Measurements from ENCODE around the gene GPR62. TPM values are rescaled to one million over a fixed set of nuclear protein-coding genes. Genes with fewer than 3 reads are reported as not detected.
A peak's percentile ranks its signal among the peaks of the same experiment; 100 is the strongest.

The GPR62 gene
- total RNA-seq, 2 donors from 2014 or later, result 0.12 to 0.82 TPM

GRCh38 chr3:51969841-51970240 lies 14.7 kb downstream of the GPR62 start:
- Histone ChIP-seq H3K27me3 (no peaks in the 10 kb centered on the region), H3K4me1 (peaks cover 0 to 46% of the 10 kb centered on the region in 2 donors), H3K4me3 (no peak overlapping the region), H3K27ac (no peak overlapping the region), H3K9me3 (no peaks in the 10 kb centered on the region), H3K36me3 (no peaks in the 10 kb centered on the region)
- no peak for DNase-seq (ENCODE audit: low spot score)
- no peak for TF ChIP-seq CTCF (IDR thresholded peaks at IDR 0.05)

- no peaks in the 10 kb centered on the region for H3K9me3 ChIP-seq
- H3K36me3 ChIP-seq, result no peaks in the 10 kb centered on the region
- peaks cover 0 to 45% of the 10 kb centered on the region in 2 donors for H3K4me1 ChIP-seq
- no peak overlapping the region for H3K27ac ChIP-seq
- no peak for TF ChIP-seq CTCF (IDR thresholded peaks at IDR 0.05)
- no peak overlapping the region for H3K4me3 ChIP-seq
- DNase-seq (ENCODE audit: low spot score), result no peak
- no peaks in the 10 kb centered on the region for H3K27me3 ChIP-seq
These were observed 15.6 kb downstream of the GPR62 start for GRCh38 chr3:51970606-51971300.

- Histone ChIP-seq H3K9me3 (no peaks in the 10 kb centered on the region), H3K4me1 (peaks cover 0 to 41% of the 10 kb centered on the region in 2 donors), H3K27me3 (no peaks in the 10 kb centered on the region), H3K4me3 (no peak overlapping the region), H3K36me3 (no peaks in the 10 kb centered on the region), H3K27ac (no peak overlapping the region)
- no peak for DNase-seq (ENCODE audit: low spot score)
- TF ChIP-seq CTCF (IDR thresholded peaks at IDR 0.05), result no peak
These were observed 16.2 kb downstream of the GPR62 start for GRCh38 chr3:51971350-51971749.

GRCh38 chr3:51974277-51974962 lies 19.2 kb downstream of the GPR62 start:
- Histone ChIP-seq H3K9me3 (no peaks in the 10 kb centered on the region), H3K4me1 (peaks cover 0 to 25% of the 10 kb centered on the region in 2 donors), H3K27me3 (no peaks in the 10 kb centered on the region), H3K27ac (peak overlapping the region; percentile 96 to 99), H3K4me3 (peak overlapping the region; percentile 67 to 73), H3K36me3 (no peaks in the 10 kb centered on the region)
- no peak for DNase-seq (ENCODE audit: low spot score)
- TF ChIP-seq CTCF (IDR thresholded peaks at IDR 0.05), result peak; percentile 5 to 29

GRCh38 chr3:51974963-51975851 lies 20.0 kb downstream of the GPR62 start, which contains the start of gene ABHD14A:
Gene ABHD14A (plus strand): TSS chr3:51975064. CDS start chr3:51975136, 72 bp downstream.
- Histone ChIP-seq H3K27ac (peak within 1 kb of the TSS; percentile 96 to 99), H3K9me3 (no peaks in the 10 kb centered on the region), H3K4me1 (peaks cover 0 to 25% of the 10 kb centered on the region in 2 donors), H3K27me3 (no peaks in the 10 kb centered on the region), H3K4me3 (peak within 1 kb of the TSS; percentile 67 to 73), H3K36me3 (no peaks in the 10 kb centered on the region)
- DNase-seq (ENCODE audit: low spot score), result peak; percentile 75
- TF ChIP-seq CTCF (IDR thresholded peaks at IDR 0.05), result peak in 1 of 2 donors; percentile 28
